ENCODE measurements around the gene KRT38. TPM values are rescaled to one million over a fixed set of nuclear protein-coding genes. Genes with fewer than 3 reads are reported as not detected.

KRT38 gene
- polyA plus RNA-seq, 1 of the 3 experiments (the other 2 are of a cell fraction), result not detected

DNA sequence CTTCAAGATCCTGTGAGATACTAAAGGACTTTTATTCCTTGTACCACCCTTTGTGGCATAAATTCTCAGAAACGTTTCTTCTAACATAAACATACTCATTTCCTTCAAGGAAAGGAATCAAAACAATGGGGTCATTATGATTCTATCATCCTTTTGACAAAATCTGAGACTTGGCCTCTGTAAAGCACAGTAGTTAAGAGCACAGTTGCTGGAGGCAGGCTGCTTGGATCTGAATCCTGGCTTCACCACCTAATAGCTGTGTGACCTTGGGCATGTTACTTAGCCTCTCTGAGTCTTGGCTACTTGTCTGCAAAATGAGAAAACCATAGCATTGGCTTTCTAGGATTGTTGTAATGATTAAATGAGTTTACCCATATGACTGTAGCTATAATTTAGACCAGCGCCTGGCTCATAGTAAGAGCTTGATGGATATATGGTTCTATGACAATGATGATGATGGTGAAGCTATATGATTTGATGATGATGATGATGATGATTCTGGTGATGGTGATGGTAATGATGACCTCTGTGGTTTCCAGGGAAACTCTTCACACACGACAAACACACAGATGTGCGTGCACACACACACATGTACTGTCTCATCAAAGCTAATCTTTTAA lies 37.3 kb downstream of the KRT38 start:
- ChIA-PET CTCF (interaction anchor here (1.7 kb wide), 1 partner anchor 146 kb away, joined by 8 read pairs; no protein-coding TSS in a partner anchor), POLR2A (no interaction called here)
- no peaks in the 10 kb centered on the region for H3K9me2 ChIP-seq
- WGBS (ENCODE audit: low lambda C conversion rate), result 48% methylated on average over 4 of the region's 4 CpGs
- no peak for DNase-seq
- no peak overlapping the region for H3K4me3 ChIP-seq (ENCODE audit: low read depth in 2 of 2, low read length in 1 of 2)
- H3K9ac ChIP-seq, result no peak overlapping the region
- H4K20me1 ChIP-seq (ENCODE audit: insufficient read depth), result no peaks in the 10 kb centered on the region
- H3K4me2 ChIP-seq, result peak overlapping the region; percentile 12; the same call in 1 of the 2 replicates
- no peaks in the 10 kb centered on the region for H3K79me2 ChIP-seq (ENCODE audit: insufficient read depth)
- H3K9me3 ChIP-seq, result no peaks in the 10 kb centered on the region
- no peak overlapping the region for H2AFZ ChIP-seq (ENCODE audit: low read depth)
- H3K36me3 ChIP-seq (replicated peaks in 1 of 2; ENCODE audit: control insufficient read depth in 1 of 2, insufficient read depth in 2 of 2, low read length in 1 of 2), result no peaks in the 10 kb centered on the region
- peak overlapping the region in 1 of 2 experiments; percentile 65; a peak in 2 of 4 replicates for H3K27ac ChIP-seq (ENCODE audit: low read depth in 2 of 2, low read length in 1 of 2)
- peaks cover 7% of the 10 kb centered on the region for H3F3A ChIP-seq (replicated peaks; ENCODE audit: insufficient read depth)
- TF ChIP-seq USF1 (IDR thresholded peaks at IDR 0.05; ENCODE audit: borderline replicate concordance, low read depth) (no peak), GATA2 (CRISPR knock-in tag; IDR thresholded peaks at IDR 0.05) (no peak), POLR2AphosphoS5 (IDR thresholded peaks at IDR 0.05; ENCODE audit: low read depth, low read length) (no peak)
- TF ChIP-seq, protein P1, sequence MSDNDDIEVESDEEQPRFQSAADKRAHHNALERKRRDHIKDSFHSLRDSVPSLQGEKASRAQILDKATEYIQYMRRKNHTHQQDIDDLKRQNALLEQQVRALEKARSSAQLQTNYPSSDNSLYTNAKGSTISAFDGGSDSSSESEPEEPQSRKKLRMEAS (IDR thresholded peaks at IDR 0.05; ENCODE audit: low read depth), result 0 out of 2 replicates have a peak, but pooled peaks have one; percentile 19
- no peaks in the 10 kb centered on the region for H3K27me3 ChIP-seq (ENCODE audit: insufficient read depth)
- H3K4me1 ChIP-seq (ENCODE audit: control insufficient read depth in 1 of 2, insufficient read depth in 2 of 2, low read depth in 1 of 2, low read length in 1 of 2), result peaks cover 0 to 17% of the 10 kb centered on the region in 2 experiments; a peak in 2 of 4 replicates

GRCh38 chr17:41402161-41402560 lies 38.6 kb downstream of the KRT38 start:
- no peaks in the 10 kb centered on the region for H3K9me3 ChIP-seq
- peaks cover 7% of the 10 kb centered on the region for H3F3A ChIP-seq (replicated peaks; ENCODE audit: insufficient read depth)
- H3K4me1 ChIP-seq (ENCODE audit: control insufficient read depth in 1 of 2, insufficient read depth in 2 of 2, low read depth in 1 of 2, low read length in 1 of 2), result peaks cover 0 to 17% of the 10 kb centered on the region in 2 experiments; a peak in 2 of 4 replicates
- no peaks in the 10 kb centered on the region for H3K79me2 ChIP-seq (ENCODE audit: insufficient read depth)
- no peaks in the 10 kb centered on the region for H3K9me2 ChIP-seq
- H4K20me1 ChIP-seq (ENCODE audit: insufficient read depth), result no peaks in the 10 kb centered on the region
- DNase-seq, result no peak
- peak overlapping the region in 1 of 2 experiments; percentile 65; a peak in 1 of 4 replicates for H3K27ac ChIP-seq (ENCODE audit: low read depth in 2 of 2, low read length in 1 of 2)
- no peak for TF ChIP-seq RXRA (IDR thresholded peaks at IDR 0.05; ENCODE audit: borderline replicate concordance, low read depth)
- no peak; the same call in 1 of the 2 replicates for TF ChIP-seq FOSL2 (IDR thresholded peaks at IDR 0.05; ENCODE audit: borderline replicate concordance, low read depth)
- TF ChIP-seq CTCF (IDR thresholded peaks at IDR 0.05), result no peak
- no peak for TF ChIP-seq YY1 (IDR thresholded peaks at IDR 0.05; ENCODE audit: low read depth)
- no peak overlapping the region for H3K9ac ChIP-seq
- ChIA-PET POLR2A (no interaction called here), CTCF (no interaction called here)
- H3K27me3 ChIP-seq (ENCODE audit: insufficient read depth), result no peaks in the 10 kb centered on the region
- H2AFZ ChIP-seq (ENCODE audit: low read depth), result no peak overlapping the region
- WGBS (ENCODE audit: low lambda C conversion rate), result 59% methylated on average over 5 of the region's 5 CpGs
- peak overlapping the region; percentile 31 for H3K4me2 ChIP-seq
- H3K4me3 ChIP-seq (ENCODE audit: low read depth in 2 of 2, low read length in 1 of 2), result no peak overlapping the region
- H3K36me3 ChIP-seq (replicated peaks in 1 of 2; ENCODE audit: control insufficient read depth in 1 of 2, insufficient read depth in 2 of 2, low read length in 1 of 2), result no peaks in the 10 kb centered on the region
